GM19351 (cell line): ENCODE data around the gene KLRG1.

Source experiments
- ATAC-seq: cut with Tn5 transposase; IDR thresholded peaks from one replicate; pipeline ENCODE4 v1.9.1; 2021; ENCODE audit warnings: mild to moderate bottlenecking, moderate library complexity; ENCODE audit not compliant: unreplicated experiment

The KLRG1 gene

DNA sequence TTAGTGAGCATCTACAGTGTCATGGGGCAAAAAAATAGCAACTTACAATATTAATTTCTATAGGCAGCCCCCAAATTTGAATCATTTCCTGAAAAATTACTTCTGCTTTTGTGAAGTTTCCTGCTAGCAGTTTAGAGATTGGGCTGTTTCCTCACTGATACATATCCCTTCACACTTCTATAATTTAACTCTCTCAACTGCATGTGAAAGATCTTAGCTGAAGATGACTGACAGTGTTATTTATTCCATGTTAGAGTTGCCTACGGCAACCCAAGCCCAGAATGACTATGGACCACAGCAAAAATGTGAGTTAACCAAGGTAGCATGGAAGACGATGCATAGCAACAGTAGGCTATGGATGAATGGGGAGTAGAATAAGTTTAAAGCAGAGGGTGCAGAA lies at the start of gene KLRG1:
Gene KLRG1, plus strand, starts transcription at position 134 of the 400 bp plus-strand sequence. Its CDS starts 90 bp downstream, at position 224.
- ATAC-seq, result no peak

DNA sequence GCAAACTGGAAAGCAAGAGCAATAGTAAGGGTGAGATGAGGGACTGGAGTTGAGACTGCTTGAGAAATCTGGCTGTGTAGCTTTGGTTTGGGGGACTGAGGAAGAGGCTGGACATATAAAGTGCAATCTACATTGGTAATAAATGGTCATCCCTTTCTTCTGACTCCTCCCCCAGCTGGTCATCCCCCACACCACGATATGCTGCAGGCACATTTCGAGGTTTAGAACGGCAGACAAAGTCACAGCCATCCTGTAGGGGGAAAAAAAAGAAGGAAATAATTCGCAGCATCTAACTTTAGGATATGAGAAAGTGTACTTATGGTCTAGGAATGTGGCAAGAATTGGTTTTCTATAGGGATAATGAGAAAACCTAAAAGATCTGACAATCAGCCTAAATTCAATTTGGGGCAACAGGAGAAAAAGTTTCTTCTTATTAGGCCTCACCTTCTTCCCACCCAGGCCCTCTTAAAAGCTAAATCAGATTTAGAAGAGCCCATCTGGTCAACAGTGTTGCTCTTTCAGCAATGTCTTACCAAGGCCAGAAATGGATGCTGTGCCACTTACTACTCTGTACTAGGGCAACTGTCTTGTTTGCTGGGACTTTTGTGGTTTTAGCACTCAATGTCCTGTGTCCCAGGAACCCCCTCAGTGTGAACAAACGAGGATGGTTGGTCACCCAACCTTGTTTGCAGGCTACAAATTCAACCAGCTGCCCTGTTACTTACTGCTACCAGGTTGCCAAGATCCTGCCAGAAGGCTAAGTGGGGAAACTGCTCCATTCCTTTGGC lies 47.5 kb upstream of the KLRG1 start:
- ATAC-seq, result no peak

DNA sequence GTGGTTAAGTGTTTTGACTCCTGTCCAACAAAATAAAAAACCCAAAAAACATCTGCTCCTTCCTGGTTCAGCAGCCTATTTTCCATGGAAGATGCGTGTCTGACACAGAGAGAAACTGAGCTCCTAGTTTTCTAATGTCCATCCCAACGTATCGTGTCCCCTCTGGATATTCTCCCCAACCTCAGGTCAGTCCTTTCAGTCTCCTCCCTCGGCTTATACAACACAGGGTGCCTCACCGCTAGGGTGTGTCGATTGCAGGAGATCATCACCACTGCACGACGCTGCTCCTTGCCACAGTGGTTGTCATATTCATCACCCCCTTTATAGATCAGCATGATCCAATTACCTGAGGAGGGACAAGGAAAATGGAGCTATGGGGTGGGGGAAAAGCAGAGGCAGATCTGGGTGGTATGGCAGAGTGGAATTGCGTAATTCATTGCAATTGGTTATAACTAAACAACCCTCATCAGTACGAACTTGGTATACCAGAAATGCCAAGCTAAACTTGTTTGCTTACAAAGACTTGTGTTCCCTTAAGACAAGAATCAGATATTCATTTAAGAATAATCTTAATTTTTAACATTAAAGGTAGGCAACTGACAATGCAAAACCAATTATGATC lies 45.7 kb upstream of the KLRG1 start:
- no peak for ATAC-seq

- ATAC-seq, result no peak
These were observed 42.6 kb upstream of the KLRG1 start for GRCh38 chr12:8946733-8947132.

GRCh38 chr12:8947737-8948136 lies 41.6 kb upstream of the KLRG1 start:
- no peak for ATAC-seq

GRCh38 chr12:8948701-8949341 lies 40.5 kb upstream of the KLRG1 start:
- no peak for ATAC-seq

GRCh38 chr12:8949342-8950220 lies 39.8 kb upstream of the KLRG1 start, which contains the start of gene M6PR:
Gene M6PR (minus strand): TSS chr12:8949645. CDS start chr12:8946404, 3,241 bp downstream.
- ATAC-seq, result peak; percentile 78

DNA sequence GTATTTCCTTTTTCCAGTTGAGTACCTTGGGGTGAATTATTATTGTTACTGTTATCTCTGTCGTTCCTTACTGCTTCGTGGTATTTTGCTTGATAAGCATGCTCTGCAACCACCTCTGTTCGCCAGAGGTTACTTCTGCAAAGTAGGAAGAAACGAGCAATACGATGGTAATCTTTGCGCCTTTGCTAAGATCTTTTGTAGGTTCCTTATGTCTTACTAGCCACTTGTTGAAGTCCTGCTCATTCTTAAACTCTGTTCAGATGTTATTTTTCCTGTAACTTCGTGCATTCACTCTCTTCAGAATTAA lies 39.2 kb upstream of the KLRG1 start:
- peak; percentile 11 for ATAC-seq

GRCh38 chr12:8950702-8951478 lies 38.5 kb upstream of the KLRG1 start:
- ATAC-seq, result no peak

DNA sequence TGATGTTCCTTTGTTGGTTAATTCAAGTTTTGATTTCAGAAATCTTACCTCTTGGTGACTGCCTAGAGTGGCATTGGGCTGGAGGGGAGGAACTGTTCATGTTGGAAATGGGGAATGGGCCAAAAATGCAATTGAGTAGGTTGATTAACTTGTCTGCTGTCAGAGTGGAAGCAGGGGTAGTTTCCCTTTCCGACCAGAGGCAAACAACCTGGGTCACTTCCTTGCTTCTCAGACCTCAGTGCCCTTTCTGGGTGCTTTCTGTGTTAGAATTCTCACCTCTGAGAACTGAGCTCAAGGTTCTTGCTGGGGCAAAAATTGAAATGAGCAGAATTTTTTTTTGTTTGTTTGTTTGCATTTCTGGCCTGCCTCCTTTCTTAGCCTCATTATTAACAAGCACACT lies 37.6 kb upstream of the KLRG1 start:
- ATAC-seq, result no peak

- no peak for ATAC-seq
These were observed 35.5 kb upstream of the KLRG1 start for GRCh38 chr12:8953773-8954402.

- no peak for ATAC-seq
These were observed 33.3 kb upstream of the KLRG1 start for GRCh38 chr12:8956073-8956472.

DNA sequence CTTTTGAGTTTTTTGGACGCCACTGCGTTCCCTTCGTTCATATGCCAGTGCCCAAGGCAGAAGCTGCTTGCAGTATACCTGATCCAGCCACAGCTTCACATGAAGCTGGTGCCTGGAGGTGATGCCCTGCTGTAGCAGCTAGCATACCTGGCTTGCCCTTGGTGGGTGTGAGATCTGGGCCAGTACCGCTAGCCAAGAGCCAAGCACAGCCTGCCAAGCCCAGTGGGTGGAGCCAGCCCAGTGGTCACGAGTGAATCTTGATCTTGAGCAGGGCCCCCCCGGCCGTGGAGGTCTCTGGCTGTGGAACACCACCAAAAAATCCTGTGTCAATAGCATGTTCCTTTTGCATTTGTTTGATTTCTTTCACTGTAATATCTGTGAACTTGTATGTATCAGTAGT lies 32.6 kb upstream of the KLRG1 start:
- ATAC-seq, result no peak

DNA sequence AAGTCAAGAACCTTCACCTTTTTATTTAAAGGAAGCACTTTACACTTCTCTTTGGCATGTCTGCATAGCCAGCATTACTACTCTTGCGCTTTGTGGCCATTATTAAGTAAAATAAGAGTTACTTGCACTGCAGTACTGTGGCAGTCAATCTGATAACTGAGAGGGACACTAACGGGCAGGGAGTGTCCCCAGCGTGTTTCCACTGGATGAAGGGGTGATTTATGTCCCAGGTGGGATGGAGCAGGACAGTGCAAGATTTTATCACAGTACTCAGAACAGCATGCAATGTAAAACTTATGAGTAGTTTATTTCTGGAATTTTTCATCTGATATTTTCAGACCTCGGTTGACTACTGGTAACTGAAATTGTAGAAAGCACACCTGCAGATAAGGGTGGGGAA lies 31.8 kb upstream of the KLRG1 start:
- ATAC-seq, result no peak

- ATAC-seq, result no peak
These were observed 31.3 kb upstream of the KLRG1 start for GRCh38 chr12:8958066-8958465.

DNA sequence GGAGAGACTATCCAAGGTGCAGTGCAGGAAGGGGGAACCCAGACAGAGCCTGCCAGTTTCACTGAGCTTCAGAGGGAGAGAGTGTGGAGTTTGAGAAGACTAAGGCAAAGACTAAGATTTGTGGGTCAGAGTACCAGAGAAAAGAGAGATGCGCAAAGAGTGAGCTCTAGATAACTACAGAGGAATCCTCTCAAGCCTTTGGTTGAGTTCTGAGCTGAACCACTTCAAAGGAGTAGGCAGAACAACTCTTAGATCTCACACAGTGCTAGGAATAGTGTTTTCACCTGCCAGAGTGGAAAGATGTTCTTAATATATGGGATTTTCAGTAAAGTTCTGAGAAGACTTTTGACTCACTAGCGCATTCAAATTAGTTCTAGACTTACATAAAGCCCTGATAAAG lies 29.2 kb upstream of the KLRG1 start:
- ATAC-seq, result no peak

- no peak for ATAC-seq
These were observed 20.6 kb upstream of the KLRG1 start for GRCh38 chr12:8968761-8969160.

DNA sequence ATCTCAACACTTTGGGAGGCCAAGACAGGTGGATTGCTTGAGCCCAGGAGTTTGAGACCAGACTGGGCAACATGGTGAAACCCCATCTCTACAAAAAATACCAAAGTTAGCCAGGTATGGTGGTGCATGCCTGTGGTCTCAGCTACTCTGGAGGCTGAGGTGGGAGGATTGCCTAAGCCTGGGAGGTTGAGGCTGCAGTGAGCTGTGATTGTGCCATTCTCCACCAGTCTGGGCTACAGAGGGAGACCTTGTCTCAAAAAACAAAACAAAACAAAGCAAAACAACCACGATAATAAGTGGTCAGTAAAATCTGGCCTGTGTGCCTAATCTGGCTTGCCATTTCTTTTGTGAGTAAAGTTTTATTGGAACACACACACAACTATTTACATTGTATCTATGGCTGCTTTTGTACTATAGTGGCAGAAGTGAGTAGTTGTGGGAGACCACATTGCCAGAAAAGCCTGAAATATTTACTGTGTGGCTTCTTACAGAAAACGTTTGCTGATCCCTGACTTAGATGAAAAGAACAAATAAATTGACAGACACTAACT lies 19.4 kb upstream of the KLRG1 start:
- ATAC-seq, result no peak

DNA sequence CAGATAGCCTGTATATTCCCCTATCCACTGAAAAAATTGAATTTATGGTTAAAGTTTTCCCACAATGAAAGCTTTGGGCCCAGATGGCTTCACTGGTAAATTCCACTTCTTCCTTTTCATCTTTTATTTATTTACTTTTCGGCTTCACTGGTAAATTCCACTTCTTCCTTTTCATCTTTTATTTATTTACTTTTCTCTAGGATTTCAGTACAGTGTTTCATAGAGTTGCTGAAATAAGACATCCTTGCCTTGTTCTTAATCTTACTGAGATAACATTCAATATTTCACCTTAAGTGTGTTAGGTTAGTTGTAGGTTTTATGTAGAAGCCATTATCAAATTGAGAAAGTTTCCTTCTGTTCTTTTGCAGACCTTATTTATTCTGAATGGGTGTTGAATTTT lies 18.9 kb upstream of the KLRG1 start:
- no peak for ATAC-seq

DNA sequence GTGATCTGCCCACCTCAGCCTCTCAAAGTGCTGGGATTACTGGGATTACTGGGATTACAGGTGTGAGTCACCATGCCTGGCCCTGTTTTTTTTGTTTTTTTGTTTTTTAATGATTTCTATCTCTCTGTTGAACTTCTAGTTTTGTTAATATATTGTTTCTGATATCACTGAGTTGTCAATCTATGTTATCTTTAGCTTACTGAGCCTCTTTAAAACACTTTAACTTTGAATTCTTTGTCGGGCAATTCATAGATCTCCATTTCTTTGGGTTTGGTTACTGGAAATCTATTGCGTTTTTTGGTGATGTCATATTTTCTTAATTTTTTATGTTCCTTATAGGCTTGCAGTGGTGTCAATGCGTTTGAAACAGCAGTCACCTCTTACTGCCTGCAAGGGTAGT lies 9.2 kb upstream of the KLRG1 start:
- ATAC-seq, result no peak
